IPS-18a (cell line): ENCODE results near the gene DHX9.

Experiments
- H3K27ac ChIP-seq: one replicate; pipeline ENCODE4 v1.5.1; 2013; ENCODE audit warnings: low read length
- H3K27me3 ChIP-seq: one replicate; pipeline ENCODE4 v1.6.1; 2013; ENCODE audit warnings: mild to moderate bottlenecking, low read length; ENCODE audit not compliant: control insufficient read depth, insufficient read depth
- H3K36me3 ChIP-seq: one replicate; pipeline ENCODE4 v1.6.1; 2013; ENCODE audit warnings: low read depth, low read length; ENCODE audit not compliant: control insufficient read depth
- H3K4me1 ChIP-seq: one replicate; pipeline ENCODE4 v1.6.1; 2013; ENCODE audit warnings: low read depth, low read length; ENCODE audit not compliant: control insufficient read depth
- H3K4me3 ChIP-seq: one replicate; pipeline ENCODE4 v1.5.1; 2013; ENCODE audit warnings: low read length
- H3K9ac ChIP-seq: one replicate; pipeline ENCODE4 v1.6.1; 2013; ENCODE audit warnings: mild to moderate bottlenecking, low read length, moderate library complexity
- H3K9me3 ChIP-seq: one replicate; pipeline ENCODE4 v1.6.1; 2013; ENCODE audit warnings: low read depth, low read length; ENCODE audit not compliant: control insufficient read depth

DHX9 gene

GRCh38 chr1:182869241-182869666, 30.1 kb downstream of the DHX9 start:
- Histone ChIP-seq H3K9ac (no peak overlapping the region), H3K9me3 (no peaks in the 10 kb centered on the region), H3K27ac (no peak overlapping the region), H3K27me3 (no peaks in the 10 kb centered on the region), H3K4me1 (no peaks in the 10 kb centered on the region), H3K4me3 (no peak overlapping the region), H3K36me3 (peaks cover 99% of the 10 kb centered on the region)

GRCh38 chr1:182872881-182873280, 33.7 kb downstream of the DHX9 start:
- no peaks in the 10 kb centered on the region for H3K4me1 ChIP-seq
- no peak overlapping the region for H3K9ac ChIP-seq
- no peaks in the 10 kb centered on the region for H3K27me3 ChIP-seq
- no peak overlapping the region for H3K4me3 ChIP-seq
- peaks cover 99% of the 10 kb centered on the region for H3K36me3 ChIP-seq
- H3K27ac ChIP-seq = no peak overlapping the region
- no peaks in the 10 kb centered on the region for H3K9me3 ChIP-seq

DNA sequence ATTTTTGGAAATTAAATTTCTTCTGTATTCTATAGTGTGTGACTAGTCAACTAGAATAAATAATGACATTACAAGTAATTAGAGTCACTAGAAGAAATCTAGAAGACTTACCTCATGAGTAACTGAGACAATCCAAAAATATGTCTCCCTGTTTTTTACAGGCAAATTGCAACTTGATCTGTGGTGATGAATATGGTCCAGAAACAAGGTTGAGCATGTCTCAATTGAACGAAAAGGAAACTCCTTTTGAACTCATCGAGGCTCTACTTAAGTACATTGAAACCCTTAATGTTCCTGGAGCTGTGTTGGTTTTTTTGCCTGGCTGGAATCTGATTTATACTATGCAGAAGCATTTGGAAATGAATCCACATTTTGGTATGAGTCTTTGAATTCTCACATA, 36.7 kb downstream of the DHX9 start:
- H3K27ac ChIP-seq = no peak overlapping the region

GRCh38 chr1:182877331-182877730, 38.2 kb downstream of the DHX9 start:
- Histone ChIP-seq H3K27me3 (no peaks in the 10 kb centered on the region), H3K27ac (no peak overlapping the region), H3K9ac (no peak overlapping the region), H3K9me3 (no peaks in the 10 kb centered on the region), H3K36me3 (peaks cover 100% of the 10 kb centered on the region), H3K4me3 (no peak overlapping the region), H3K4me1 (no peaks in the 10 kb centered on the region)

More for the DNA sequence above, 36.7 kb downstream of the DHX9 start:
- no peaks in the 10 kb centered on the region for H3K4me1 ChIP-seq
- peaks cover 100% of the 10 kb centered on the region for H3K36me3 ChIP-seq
- H3K9me3 ChIP-seq = no peaks in the 10 kb centered on the region
- H3K4me3 ChIP-seq = no peak overlapping the region
- H3K27me3 ChIP-seq = no peaks in the 10 kb centered on the region
- H3K9ac ChIP-seq = no peak overlapping the region

DNA sequence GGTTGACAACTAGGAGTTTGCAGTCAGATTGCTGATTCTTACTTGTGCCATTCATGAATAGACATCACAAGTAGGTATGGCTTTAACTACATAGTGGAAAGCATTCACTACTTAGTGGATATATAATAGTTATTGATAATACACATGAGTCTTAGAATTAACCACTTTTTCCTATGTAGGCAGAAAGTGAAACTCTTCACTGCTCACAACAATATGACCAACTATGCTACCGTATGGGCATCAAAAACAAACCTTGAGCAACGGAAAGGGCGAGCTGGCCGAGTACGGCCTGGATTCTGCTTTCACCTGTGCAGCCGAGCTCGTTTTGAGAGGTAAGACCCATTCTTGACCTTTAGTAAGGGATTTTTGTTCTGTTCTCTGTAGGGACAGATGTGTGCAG, 38.7 kb downstream of the DHX9 start:
- no peaks in the 10 kb centered on the region for H3K9me3 ChIP-seq
- H3K4me1 ChIP-seq = no peaks in the 10 kb centered on the region
- no peak overlapping the region for H3K9ac ChIP-seq
- H3K27me3 ChIP-seq = no peaks in the 10 kb centered on the region
- no peak overlapping the region for H3K4me3 ChIP-seq
- H3K27ac ChIP-seq = no peak overlapping the region
- peaks cover 98% of the 10 kb centered on the region for H3K36me3 ChIP-seq

DNA sequence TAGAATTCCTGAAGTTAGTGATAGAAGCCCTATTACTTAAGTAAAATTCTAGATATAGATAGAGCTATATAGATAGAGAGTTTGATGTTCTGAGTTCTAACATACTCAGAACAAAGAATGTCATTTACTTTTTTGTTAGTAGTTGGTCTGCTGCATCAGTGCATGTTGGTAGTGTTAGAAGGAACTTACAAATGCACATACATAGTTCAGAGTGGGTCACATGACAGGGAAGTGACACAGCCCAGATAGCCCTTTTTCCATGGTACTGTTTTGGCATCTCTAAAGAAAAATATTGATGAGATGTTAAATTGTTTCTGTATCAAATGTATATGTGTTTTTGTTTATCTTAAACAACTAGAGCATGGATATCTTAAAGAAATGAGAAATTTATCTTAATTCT, 45.7 kb downstream of the DHX9 start:
- H3K36me3 ChIP-seq = peaks cover 91% of the 10 kb centered on the region
- no peak overlapping the region for H3K27ac ChIP-seq

GRCh38 chr1:182885591-182885990, 46.4 kb downstream of the DHX9 start:
- H3K27ac ChIP-seq = no peak overlapping the region
- no peaks in the 10 kb centered on the region for H3K9me3 ChIP-seq
- no peaks in the 10 kb centered on the region for H3K4me1 ChIP-seq
- H3K9ac ChIP-seq = no peak overlapping the region
- H3K36me3 ChIP-seq = peaks cover 83% of the 10 kb centered on the region
- H3K4me3 ChIP-seq = no peak overlapping the region
- no peaks in the 10 kb centered on the region for H3K27me3 ChIP-seq

More for the DNA sequence above, 45.7 kb downstream of the DHX9 start:
- Histone ChIP-seq H3K4me1 (no peaks in the 10 kb centered on the region), H3K9me3 (no peaks in the 10 kb centered on the region), H3K4me3 (no peak overlapping the region), H3K27me3 (no peaks in the 10 kb centered on the region), H3K9ac (no peak overlapping the region)

DNA sequence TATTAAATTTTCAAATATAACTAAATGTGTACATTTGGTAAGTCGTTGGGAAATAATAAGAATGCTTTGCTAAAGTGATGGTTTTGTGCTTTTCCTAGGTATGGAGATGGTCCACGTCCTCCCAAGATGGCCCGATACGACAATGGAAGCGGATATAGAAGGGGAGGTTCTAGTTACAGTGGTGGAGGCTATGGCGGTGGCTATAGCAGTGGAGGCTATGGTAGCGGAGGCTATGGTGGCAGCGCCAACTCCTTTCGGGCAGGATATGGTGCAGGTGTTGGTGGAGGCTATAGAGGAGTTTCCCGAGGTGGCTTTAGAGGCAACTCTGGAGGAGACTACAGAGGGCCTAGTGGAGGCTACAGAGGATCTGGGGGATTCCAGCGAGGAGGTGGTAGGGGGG, 47.8 kb downstream of the DHX9 start:
- Histone ChIP-seq H3K9ac (no peak overlapping the region), H3K4me1 (no peaks in the 10 kb centered on the region), H3K27ac (no peak overlapping the region), H3K36me3 (peaks cover 69% of the 10 kb centered on the region), H3K9me3 (no peaks in the 10 kb centered on the region), H3K27me3 (no peaks in the 10 kb centered on the region), H3K4me3 (no peak overlapping the region)

DNA sequence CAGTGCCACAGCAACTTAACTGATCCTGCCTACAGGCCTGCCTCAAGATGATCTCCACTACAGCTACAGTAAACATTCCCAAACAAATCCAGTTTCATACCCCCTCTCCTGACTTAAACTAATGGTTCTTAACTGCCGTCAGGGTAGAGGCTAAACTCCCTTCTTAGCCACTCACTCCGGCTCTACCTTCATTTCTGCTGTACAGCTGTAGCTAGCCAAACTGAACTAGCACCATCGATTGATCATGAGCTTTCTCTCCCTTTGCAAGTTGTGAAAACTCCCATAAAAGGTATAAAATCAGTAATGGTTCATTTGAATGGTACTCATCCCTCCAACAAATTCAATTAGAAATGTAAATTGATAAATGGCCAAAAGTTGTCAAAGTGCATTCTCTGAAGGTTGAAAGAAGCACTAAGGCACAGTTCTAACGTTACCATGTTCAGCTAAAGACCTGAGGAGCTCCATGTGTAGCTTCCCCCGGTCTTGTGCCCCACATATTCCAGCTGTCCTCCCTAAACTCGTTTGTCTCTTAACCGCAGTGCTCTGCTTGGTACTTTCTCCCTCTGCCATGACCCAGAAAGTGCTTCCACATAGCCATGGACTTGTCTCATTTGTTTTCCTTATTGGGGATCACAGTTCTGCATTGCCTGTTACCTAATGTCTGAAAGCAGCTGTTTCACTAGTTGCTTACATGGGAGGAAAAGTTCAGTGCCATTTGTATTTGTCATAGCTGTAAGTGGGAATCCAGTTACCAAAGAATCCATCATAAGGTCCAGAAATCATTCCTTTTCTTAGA, 49.8 kb downstream of the DHX9 start:
- Histone ChIP-seq H3K9me3 (no peaks in the 10 kb centered on the region), H3K36me3 (peaks cover 52% of the 10 kb centered on the region), H3K4me3 (no peak overlapping the region), H3K4me1 (no peaks in the 10 kb centered on the region), H3K27me3 (no peaks in the 10 kb centered on the region), H3K9ac (no peak overlapping the region), H3K27ac (no peak overlapping the region)

GRCh38 chr1:182889997-182890396, 50.9 kb downstream of the DHX9 start:
- Histone ChIP-seq H3K27ac (no peak overlapping the region), H3K9me3 (no peaks in the 10 kb centered on the region), H3K4me3 (no peak overlapping the region), H3K4me1 (no peaks in the 10 kb centered on the region), H3K27me3 (no peaks in the 10 kb centered on the region), H3K9ac (no peak overlapping the region), H3K36me3 (peaks cover 43% of the 10 kb centered on the region)

DNA sequence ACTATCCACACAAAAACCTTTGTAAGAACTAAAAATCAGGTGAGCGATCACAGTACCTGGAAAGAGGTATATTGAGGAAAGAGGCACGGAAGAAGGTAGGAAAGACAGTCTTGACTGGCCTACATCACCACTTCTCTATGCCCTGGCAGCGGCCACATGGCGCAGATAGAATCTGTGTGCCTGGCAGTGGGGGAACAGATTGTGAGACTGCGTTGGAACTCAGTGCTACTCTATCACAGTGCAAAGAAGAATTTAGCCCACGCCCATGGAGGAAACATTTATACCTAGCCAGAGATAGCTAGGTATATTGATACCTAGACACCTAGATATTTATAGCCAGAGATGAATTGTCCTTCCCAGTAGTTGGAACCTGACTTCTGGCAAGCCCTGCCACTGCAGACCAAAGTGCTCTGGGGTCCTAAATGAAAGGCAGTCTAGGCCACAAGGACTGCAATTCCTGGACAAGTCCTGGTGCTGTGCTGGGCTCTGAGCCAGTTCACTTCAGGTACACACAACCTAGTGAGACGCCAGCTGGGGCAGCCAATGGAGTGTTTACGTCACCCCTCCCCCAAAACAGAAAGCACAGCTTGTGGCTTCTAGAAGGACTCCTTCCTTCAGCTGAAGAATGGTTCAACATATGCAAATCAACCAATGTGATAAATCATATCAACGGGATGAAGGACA, 51.9 kb downstream of the DHX9 start:
- Histone ChIP-seq H3K4me1 (no peaks in the 10 kb centered on the region), H3K4me3 (no peak overlapping the region), H3K36me3 (peaks cover 33% of the 10 kb centered on the region), H3K27ac (no peak overlapping the region), H3K9me3 (no peaks in the 10 kb centered on the region), H3K27me3 (no peaks in the 10 kb centered on the region), H3K9ac (no peak overlapping the region)

- no peak overlapping the region for H3K9ac ChIP-seq
- H3K4me1 ChIP-seq = no peaks in the 10 kb centered on the region
- no peak overlapping the region for H3K27ac ChIP-seq
- H3K9me3 ChIP-seq = no peaks in the 10 kb centered on the region
- no peaks in the 10 kb centered on the region for H3K27me3 ChIP-seq
- no peaks in the 10 kb centered on the region for H3K36me3 ChIP-seq
- no peak overlapping the region for H3K4me3 ChIP-seq
Measured at GRCh38 chr1:182897696-182898095, 58.5 kb downstream of the DHX9 start.
